Fibroblast of lung (primary cell): Measurements from ENCODE around the gene SEC11A.

Source experiments
- CTCF ChIP-seq, 2 donors: IDR thresholded peaks in 1 of 2; conservative IDR thresholded peaks in 1 of 2; 1 replicate in 1 of 2; 2 replicates in 1 of 2; pipeline ENCODE4 v1.5.1; 2011 to 2012; ENCODE audit warnings: low read length in 2 of 2, control low read depth in 1 of 2, inconsistent platforms in 1 of 2, low read depth in 1 of 2, mild to moderate bottlenecking in 1 of 2
- EZH2 ChIP-seq: IDR thresholded peaks from 2 replicates; pipeline ENCODE4 v1.5.1; 2012; ENCODE audit warnings: low read length, control low read depth, mild to moderate bottlenecking; ENCODE audit errors: missing control alignments

GRCh38 chr15:84714372-84714771 lies 1.6 kb downstream of the SEC11A start:
- TF ChIP-seq CTCF (conservative IDR thresholded peaks at IDR 0.05 in 1 of 2, IDR thresholded peaks at IDR 0.05 in 1 of 2; ENCODE audit: low read depth in 1 of 2, low read length in 2 of 2), result no peak
- no peak for TF ChIP-seq EZH2
